GM18909 (cell line): ENCODE results near the gene PSD2.
"Not testable (repeated sequence)": the region's sequence is repeated elsewhere in the genome, so short reads cannot be mapped to it uniquely, and the experiment has no call there.

Experiments used
- ATAC-seq: cut with Tn5 transposase; IDR thresholded peaks from one replicate; pipeline ENCODE4 v1.9.1; 2021; ENCODE audit warnings: mild to moderate bottlenecking; ENCODE audit not compliant: unreplicated experiment, poor library complexity

PSD2 gene

GRCh38 chr5:139787568-139788293, 7.9 kb upstream of the PSD2 start:
- ATAC-seq: peak; percentile 82

DNA sequence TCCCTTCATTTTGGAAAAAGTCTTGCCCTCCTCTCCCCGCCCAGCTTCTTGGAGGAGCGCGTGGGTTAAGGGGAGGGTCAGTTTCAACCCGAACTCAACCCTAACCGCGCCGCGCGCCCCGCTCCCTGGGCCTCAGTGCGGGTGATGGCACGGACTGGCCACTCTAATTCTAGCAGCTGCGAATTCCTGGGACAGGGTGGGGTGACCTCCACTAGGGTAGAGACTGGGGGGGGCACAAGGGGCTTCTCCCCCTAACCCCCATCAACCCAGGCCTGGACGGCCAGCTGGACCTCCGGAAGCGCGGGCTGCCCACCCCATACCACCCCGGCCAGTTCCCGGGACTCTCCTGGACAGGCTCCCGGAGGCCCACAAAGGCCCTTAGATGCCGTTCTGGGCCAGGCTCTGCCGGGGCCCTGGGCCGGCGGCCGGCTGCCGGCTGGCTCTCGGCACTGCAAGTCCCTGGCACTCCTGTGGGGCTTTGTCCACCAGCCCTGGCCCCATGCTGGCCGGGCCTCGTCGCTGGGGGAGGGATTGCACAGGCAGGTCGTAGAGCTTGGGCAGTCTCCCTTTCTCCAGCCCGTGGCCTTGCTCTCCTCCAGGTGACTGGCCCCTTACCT, 7.2 kb upstream of the PSD2 start:
- no peak for ATAC-seq

DNA sequence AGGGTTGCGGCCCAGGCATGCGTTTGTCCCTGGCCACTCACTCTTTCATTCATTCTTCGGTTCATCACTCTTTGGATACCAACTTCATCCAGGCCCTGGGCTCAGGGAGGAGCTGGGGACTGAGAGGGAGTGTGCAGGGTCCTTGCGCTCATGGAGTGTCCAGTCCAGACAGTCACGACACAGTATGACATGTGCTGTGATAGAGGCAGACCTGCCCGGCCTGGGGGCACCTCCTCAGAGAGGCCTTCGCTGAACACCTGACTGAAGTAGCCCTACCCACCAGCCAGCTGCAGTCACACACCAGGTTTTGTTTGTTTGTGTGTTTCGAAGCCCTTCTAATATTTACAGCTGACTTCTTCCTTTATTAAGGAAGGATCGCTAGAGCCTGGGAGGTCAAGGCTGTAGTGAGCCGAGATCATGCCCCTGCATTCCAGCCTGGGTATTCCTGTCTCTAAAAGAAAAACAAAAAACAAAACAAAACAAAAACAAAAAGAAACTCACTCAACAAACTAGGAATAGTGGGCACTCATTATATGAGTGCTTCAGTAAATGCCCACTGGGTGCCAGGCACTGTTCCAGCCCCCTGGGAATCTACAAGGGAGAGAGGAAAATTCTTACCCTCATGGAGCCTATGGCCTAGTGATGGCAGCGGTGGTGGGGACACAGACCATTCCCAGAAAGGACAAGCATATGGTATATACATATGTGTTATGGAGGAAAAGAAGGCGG, 6.3 kb upstream of the PSD2 start:
- ATAC-seq: no peak

- ATAC-seq: no peak
Measured at GRCh38 chr5:139789845-139790189, 5.8 kb upstream of the PSD2 start.

DNA sequence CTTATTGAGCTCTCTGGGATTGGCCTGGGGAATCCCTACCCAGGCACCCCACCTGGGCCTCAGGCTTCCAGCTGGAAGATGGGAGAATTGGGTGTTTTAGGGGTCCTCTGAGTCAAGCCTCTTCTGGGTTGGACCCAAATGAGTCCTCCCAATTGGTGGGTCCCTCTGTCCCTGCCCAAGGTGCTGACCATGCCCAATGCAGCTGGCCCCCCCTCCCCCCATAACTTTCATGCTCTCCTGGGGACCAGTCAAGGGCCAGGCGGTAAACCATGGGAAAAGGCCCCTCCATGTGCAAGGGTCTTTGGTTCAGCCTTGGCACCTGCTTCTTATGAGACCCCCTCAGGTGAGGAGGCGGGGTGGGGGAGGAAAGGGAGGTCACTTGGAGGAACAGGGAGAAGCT, 3.4 kb upstream of the PSD2 start:
- no peak for ATAC-seq

- ATAC-seq: not testable (repeated sequence)
Measured at GRCh38 chr5:139792655-139793054, 3.0 kb upstream of the PSD2 start.

DNA sequence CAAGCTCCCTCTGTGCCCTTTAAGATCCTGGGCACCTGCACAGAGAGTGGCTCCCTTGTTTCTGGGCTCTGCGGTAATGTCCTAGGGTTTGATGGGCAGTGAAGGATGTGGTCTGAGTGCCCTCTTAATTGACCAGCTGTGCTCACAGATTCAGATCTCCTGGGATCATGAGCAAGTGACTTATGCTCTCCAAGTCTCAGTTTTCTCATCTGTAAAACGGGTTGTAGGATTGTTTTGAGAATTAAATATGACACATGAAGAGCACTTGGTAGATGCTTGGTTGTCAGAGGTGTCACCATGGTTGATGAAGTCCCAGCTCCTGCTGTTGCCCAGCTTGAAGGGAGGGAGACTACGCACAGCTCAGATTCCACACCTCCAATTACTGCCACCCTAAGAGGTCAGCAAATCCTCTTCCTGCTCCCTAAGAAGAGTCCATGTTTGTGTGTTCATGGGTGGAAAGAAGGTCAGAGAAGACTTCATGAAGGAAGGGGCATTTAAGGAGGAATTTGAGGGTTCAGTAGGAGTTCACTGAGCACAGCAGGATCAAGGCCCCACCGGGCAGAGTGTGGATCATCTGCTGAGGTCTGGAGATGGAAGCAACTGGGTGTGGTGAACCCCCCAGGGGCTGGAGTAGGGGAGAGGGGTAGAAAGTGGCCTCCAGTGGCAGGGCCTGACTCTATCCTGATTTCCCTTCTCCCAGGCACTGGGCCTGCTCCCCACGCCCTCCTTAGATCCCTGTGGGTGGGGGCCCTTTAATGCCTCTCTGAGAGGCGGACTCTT, 1.4 kb upstream of the PSD2 start:
- ATAC-seq: no peak

DNA sequence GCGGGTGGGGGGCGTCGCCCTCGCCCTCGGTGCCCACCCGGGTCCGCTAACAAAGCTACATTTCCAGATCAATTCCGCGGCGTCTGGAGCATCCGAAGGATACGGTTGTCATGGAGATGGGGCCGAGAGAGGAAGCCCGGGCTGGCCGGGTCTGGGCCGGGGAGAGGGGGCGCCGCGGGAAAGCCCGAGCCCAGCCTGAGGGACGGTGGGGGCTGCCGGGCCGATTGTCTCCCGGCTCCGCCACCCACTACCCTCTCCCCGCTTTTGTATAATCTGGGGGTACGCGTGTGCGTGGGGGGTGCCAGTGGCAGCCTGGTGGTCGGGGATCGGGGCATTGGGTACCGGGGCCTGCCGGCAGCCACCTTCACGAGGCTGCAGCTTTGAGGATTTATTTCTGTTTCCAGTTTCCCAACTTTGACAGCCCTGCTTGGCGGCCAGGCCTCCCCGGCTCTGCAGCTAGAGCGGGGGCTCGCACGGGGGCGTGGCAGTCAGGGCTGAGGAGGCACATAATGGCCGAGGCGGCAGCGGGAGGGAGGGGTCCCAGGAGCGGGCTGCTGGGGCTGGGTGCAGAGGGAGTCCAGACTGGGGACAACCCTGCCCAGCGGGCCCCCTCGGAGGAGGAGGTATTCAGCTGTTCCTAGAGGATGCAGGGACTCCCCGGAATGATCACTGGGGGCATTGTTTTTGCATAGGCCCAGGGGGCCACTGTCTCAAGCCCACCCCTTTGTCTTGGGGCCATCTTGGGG, 626 bp downstream of the PSD2 start:
- ATAC-seq: no peak

- ATAC-seq: no peak
Measured at GRCh38 chr5:139797335-139797734, 1.7 kb downstream of the PSD2 start.

- no peak for ATAC-seq
Measured at GRCh38 chr5:139797856-139798510, 2.4 kb downstream of the PSD2 start.

DNA sequence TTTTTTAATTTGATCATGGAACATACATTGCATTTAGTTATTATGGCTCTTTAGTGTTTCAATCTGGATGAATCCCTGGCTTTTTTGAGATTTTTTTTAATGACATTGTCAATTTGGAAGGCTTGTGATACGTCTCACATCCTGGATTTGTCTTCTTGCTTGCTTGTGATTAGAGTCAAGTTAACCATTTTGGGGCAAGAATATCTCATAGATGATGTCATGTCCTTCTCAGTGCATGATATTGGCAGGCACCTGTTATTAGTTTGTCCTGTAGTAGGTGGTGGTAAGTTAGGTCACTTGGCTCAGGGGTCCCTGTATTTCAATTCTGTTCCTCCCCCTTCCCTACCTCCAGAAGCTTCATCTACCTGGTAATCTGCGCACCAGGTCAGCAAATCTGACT, 3.3 kb downstream of the PSD2 start:
- no peak for ATAC-seq

- no peak for ATAC-seq
Measured at GRCh38 chr5:139799359-139799758, 3.8 kb downstream of the PSD2 start.

GRCh38 chr5:139803978-139804377, 8.4 kb downstream of the PSD2 start:
- no peak for ATAC-seq

DNA sequence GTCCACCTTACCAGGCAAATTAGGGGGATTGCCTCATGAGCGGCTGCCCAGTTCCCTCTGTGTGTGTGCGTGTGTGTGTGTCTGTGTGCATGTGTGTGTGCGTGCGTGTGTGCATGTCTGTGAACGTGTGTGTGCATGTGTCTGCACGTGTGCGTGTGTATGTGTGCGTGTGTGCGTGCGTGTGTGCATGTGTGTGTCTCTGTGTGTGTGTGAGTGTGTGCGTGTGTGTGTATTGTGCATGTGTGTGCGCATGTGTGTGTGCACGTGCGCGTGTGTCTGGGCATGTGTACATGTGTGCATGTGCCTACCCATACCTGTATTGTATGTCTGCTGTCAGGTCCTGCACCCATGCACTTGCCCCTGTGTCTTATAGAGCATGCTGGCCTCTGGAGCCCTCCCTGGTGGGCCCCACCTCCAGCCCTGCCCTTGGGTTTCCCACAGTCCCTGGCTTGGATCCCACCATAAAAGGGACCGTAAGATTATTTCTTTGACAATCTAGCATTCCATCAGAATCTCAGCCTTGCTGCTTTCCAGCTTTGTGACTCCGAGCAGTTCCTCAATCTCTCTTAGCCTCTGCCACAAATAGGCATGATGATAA, 9.3 kb downstream of the PSD2 start:
- no peak for ATAC-seq

- no peak for ATAC-seq
Measured at GRCh38 chr5:139805545-139805944, 9.9 kb downstream of the PSD2 start.

- no peak for ATAC-seq
Measured at GRCh38 chr5:139806111-139806510, 10.5 kb downstream of the PSD2 start.

DNA sequence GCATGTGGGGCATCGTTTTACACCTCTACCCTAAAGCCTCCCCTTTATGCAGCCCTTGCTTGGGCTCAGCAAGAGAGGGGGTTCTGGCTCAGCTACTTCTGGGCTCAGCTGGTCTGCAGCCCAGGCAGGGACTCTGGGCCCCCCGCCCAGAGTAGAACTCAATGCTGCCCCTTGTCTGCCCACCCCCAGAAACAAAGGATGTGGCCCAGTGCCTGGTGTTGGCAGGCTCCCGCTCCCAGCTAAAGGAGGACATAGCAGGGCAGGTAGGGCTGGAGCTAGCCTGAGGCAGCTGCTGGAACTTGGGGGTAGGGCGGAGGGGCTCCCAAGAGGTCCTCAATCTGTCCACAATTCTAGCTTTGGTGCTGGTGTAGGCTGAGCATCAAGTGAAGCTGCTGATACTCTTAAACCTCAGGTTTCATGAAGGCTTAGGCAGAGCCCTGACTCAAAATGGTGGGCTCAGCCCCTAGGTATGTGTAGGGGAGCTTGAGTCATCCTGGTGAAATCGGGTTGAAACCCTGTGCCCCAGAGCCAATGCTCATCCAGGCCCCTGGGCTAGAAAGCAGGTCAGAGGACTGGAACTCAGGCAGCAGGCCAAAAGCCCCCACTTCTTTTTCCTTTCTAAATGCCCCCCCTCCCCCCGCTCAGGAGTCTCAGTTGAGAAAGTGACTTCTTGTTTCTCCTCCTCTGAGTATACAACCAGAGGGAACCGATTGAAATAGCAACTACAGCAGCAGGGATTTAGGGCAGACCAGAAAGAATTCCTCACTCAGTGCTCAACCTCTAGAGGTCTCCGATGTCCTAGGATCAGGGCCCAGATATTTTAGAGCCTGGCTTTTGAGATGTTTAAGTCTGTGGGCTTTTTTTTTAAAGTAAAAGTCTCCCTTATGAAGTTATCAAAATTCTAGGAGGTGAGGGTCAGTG, 11.4 kb downstream of the PSD2 start:
- no peak for ATAC-seq

GRCh38 chr5:139807647-139808030, 12.0 kb downstream of the PSD2 start:
- ATAC-seq: no peak
